Loucy (cell line): ENCODE data around the gene DNMT1.
"Not testable (repeated sequence)": the region's sequence is repeated elsewhere in the genome, so short reads cannot be mapped to it uniquely, and the experiment has no call there.

Source experiments
- H2AFZ ChIP-seq: fragments of 200-600 bp; sonication (generic); 2 replicates; pipeline ENCODE4 v1.6.0; 2016; ENCODE audit warnings: antibody characterized with exemption, mild to moderate bottlenecking, low read length, moderate library complexity
- H3F3A ChIP-seq: fragments of 200-600 bp; 2 replicates; pipeline ENCODE4 v1.6.0; 2016; ENCODE audit warnings: antibody characterized with exemption, low read depth, mild to moderate bottlenecking
- H3K27me3 ChIP-seq: fragments of 200-600 bp; sonication (generic); 2 replicates; pipeline ENCODE4 v1.6.1; 2014; ENCODE audit warnings: low read length, mild to moderate bottlenecking; ENCODE audit not compliant: insufficient read depth, poor library complexity, severe bottlenecking
- H3K36me3 ChIP-seq: fragments of 200-600 bp; sonication (generic); 2 replicates; pipeline ENCODE4 v1.6.1; 2016; ENCODE audit warnings: low read length; ENCODE audit not compliant: insufficient read depth
- H3K4me1 ChIP-seq: fragments of 200-600 bp; sonication (generic); 2 replicates; pipeline ENCODE4 v1.5.1; 2014; ENCODE audit warnings: low read length, mild to moderate bottlenecking; ENCODE audit not compliant: insufficient read depth, poor library complexity, severe bottlenecking
- H3K4me2 ChIP-seq: fragments of 200-600 bp; sonication (generic); 2 replicates; pipeline ENCODE4 v1.6.0; 2014; ENCODE audit warnings: antibody characterized with exemption, low read length, low read depth, mild to moderate bottlenecking; ENCODE audit not compliant: poor library complexity, severe bottlenecking
- H3K4me3 ChIP-seq: fragments of 200-600 bp; sonication (generic); 2 replicates; pipeline ENCODE4 v1.5.1; 2014; ENCODE audit warnings: low read length, mild to moderate bottlenecking, mixed read lengths; ENCODE audit not compliant: poor library complexity, severe bottlenecking
- H3K79me2 ChIP-seq: fragments of 200-600 bp; sonication (generic); 2 replicates; pipeline ENCODE4 v1.6.1; 2014; ENCODE audit warnings: low read length; ENCODE audit not compliant: insufficient read depth
- H3K9ac ChIP-seq: fragments of 200-600 bp; sonication (generic); 2 replicates; pipeline ENCODE4 v1.6.0; 2014; ENCODE audit warnings: mild to moderate bottlenecking, low read depth, low read length, moderate library complexity; ENCODE audit not compliant: poor library complexity, severe bottlenecking
- H3K9me2 ChIP-seq: fragments of 200-600 bp; sonication (generic); replicated peaks from 2 replicates; pipeline ENCODE4 v1.6.1; 2016; ENCODE audit warnings: low read depth, low read length, mixed read lengths
- H3K9me3 ChIP-seq: fragments of 200-600 bp; sonication (generic); 2 replicates; pipeline ENCODE4 v1.6.1; 2014; ENCODE audit warnings: mild to moderate bottlenecking, antibody characterized with exemption, low read length, low read depth; ENCODE audit not compliant: insufficient read depth
- H4K20me1 ChIP-seq: fragments of 200-600 bp; sonication (generic); 2 replicates; pipeline ENCODE4 v1.6.0; 2014; ENCODE audit warnings: antibody characterized with exemption, low read length, mild to moderate bottlenecking; ENCODE audit not compliant: insufficient read depth, poor library complexity, severe bottlenecking
- EZH2phosphoT487 ChIP-seq: fragments of 200-600 bp; IDR thresholded peaks from 2 replicates; pipeline ENCODE4 v1.6.1; 2018; ENCODE audit warnings: antibody characterized with exemption, mild to moderate bottlenecking, moderate library complexity, borderline replicate concordance
- TF ChIP-seq, protein P1 (sequence below): fragments of 200-600 bp; sonication (generic); conservative IDR thresholded peaks from 2 replicates; pipeline ENCODE4 v1.5.1; 2014; ENCODE audit warnings: mild to moderate bottlenecking, antibody characterized with exemption, low read length

DNMT1 gene

DNA sequence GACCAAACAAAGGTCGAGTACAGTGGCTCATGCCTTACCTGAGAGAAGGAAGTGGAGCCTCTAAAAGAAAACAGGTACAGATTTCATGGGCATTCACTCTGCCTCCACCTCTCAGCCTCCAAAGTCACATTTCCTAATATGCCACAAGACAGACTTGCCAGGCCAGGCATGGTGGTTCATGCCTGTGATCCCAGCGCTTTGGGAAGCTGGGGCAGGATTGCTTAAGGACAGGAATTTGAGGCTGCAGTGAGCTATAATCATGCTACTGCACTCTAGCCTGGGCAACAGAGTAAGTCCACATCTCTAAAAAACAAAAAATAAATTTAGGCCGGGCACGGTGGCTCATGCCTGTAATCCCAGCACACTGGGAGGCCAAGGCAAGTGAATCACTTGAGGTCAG is 10.9 kb upstream of the DNMT1 start:
- no peaks in the 10 kb centered on the region for H3K79me2 ChIP-seq
- H3K27me3 ChIP-seq, result no peaks in the 10 kb centered on the region
- no peaks in the 10 kb centered on the region for H4K20me1 ChIP-seq
- H3K4me1 ChIP-seq, result no peaks in the 10 kb centered on the region
- TF ChIP-seq, protein P1, sequence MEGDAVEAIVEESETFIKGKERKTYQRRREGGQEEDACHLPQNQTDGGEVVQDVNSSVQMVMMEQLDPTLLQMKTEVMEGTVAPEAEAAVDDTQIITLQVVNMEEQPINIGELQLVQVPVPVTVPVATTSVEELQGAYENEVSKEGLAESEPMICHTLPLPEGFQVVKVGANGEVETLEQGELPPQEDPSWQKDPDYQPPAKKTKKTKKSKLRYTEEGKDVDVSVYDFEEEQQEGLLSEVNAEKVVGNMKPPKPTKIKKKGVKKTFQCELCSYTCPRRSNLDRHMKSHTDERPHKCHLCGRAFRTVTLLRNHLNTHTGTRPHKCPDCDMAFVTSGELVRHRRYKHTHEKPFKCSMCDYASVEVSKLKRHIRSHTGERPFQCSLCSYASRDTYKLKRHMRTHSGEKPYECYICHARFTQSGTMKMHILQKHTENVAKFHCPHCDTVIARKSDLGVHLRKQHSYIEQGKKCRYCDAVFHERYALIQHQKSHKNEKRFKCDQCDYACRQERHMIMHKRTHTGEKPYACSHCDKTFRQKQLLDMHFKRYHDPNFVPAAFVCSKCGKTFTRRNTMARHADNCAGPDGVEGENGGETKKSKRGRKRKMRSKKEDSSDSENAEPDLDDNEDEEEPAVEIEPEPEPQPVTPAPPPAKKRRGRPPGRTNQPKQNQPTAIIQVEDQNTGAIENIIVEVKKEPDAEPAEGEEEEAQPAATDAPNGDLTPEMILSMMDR, result no peak
- H3K36me3 ChIP-seq, result no peaks in the 10 kb centered on the region
- no peak overlapping the region for H3K4me3 ChIP-seq
- no peaks in the 10 kb centered on the region for H3K9me2 ChIP-seq
- no peak overlapping the region for H3K4me2 ChIP-seq
- H3K9me3 ChIP-seq, result no peaks in the 10 kb centered on the region
- no peaks in the 10 kb centered on the region for H3F3A ChIP-seq
- H3K9ac ChIP-seq, result no peak overlapping the region
- no peak overlapping the region for H2AFZ ChIP-seq

DNA sequence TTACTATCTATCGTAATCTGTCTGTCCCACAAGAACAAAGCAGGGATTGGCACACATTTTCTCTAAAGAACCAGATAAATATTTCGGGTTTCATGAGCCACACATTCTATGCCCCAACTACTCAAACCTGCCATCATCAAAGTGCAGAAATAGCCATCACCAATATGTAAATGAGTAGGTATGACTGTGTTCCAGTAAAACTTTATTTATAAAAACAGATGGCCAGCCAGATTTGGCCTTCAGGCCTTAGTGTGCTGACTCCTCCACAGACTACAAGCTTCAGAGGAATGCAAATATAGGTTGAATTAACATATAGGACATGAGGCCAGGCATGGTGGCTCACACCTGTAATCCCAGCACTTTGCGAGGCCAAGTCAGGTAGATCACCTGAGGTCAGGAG is 8.9 kb upstream of the DNMT1 start:
- Histone ChIP-seq H3K4me2 (no peak overlapping the region), H4K20me1 (no peaks in the 10 kb centered on the region), H3K79me2 (no peaks in the 10 kb centered on the region), H3K9me3 (no peaks in the 10 kb centered on the region), H3K27me3 (no peaks in the 10 kb centered on the region), H3K36me3 (no peaks in the 10 kb centered on the region), H3K4me3 (no peak overlapping the region), H3K9me2 (no peaks in the 10 kb centered on the region), H3K4me1 (peaks cover 3% of the 10 kb centered on the region), H3K9ac (no peak overlapping the region), H3F3A (no peaks in the 10 kb centered on the region), H2AFZ (no peak overlapping the region)
- no peak for TF ChIP-seq EZH2phosphoT487
- TF ChIP-seq, protein P1, result no peak

- no peaks in the 10 kb centered on the region for H3K36me3 ChIP-seq
- H3K9ac ChIP-seq, result no peak overlapping the region
- no peak for TF ChIP-seq EZH2phosphoT487
- TF ChIP-seq, protein P1, result no peak
- H3K9me2 ChIP-seq, result no peaks in the 10 kb centered on the region
- H3K27me3 ChIP-seq, result no peaks in the 10 kb centered on the region
- H3K4me2 ChIP-seq, result no peak overlapping the region
- H3F3A ChIP-seq, result no peaks in the 10 kb centered on the region; the same call in 1 of the 2 replicates
- H3K4me1 ChIP-seq, result peaks cover 3% of the 10 kb centered on the region
- peak overlapping the region; percentile 24; the same call in 1 of the 2 replicates for H2AFZ ChIP-seq
- H3K9me3 ChIP-seq, result no peaks in the 10 kb centered on the region
- no peak overlapping the region for H3K4me3 ChIP-seq
- no peaks in the 10 kb centered on the region for H4K20me1 ChIP-seq
- H3K79me2 ChIP-seq, result no peaks in the 10 kb centered on the region
These were observed 6.4 kb upstream of the DNMT1 start for GRCh38 chr19:10201176-10201575.

DNA sequence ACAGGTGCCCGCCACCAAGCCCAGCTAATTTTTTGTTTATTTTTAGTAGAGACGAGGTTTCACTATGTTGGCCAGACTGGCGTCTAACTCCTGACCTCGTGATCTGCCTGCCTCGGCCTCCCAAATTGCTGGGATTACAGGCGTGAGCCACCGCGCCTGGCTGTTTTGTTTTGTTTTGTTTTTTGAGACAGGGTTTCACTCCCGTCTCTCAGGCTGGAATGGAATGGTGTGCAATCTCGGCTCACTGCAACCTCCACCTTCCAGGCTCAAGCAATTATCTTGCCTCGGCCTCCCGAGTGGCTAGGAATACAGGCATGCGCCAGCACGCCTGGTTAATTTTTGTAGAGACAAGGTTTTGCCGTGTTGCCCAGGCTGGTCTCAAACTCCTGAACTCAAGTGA is 5.3 kb upstream of the DNMT1 start:
- H3K9ac ChIP-seq, H3K36me3 ChIP-seq, H3K79me2 ChIP-seq, H3K4me3 ChIP-seq, H2AFZ ChIP-seq, H3K27me3 ChIP-seq, H3K9me3 ChIP-seq, H3K4me2 ChIP-seq, H4K20me1 ChIP-seq, H3K9me2 ChIP-seq, H3K4me1 ChIP-seq, H3F3A ChIP-seq: not testable (repeated sequence)

GRCh38 chr19:10198889-10199644 is 4.3 kb upstream of the DNMT1 start:
- H3K79me2 ChIP-seq, H4K20me1 ChIP-seq, H3K36me3 ChIP-seq, H3K4me2 ChIP-seq, H2AFZ ChIP-seq, H3K9me2 ChIP-seq, H3K4me1 ChIP-seq, H3K27me3 ChIP-seq, H3K4me3 ChIP-seq, H3K9me3 ChIP-seq, H3F3A ChIP-seq: not testable (repeated sequence)
- H3K9ac ChIP-seq, result peak overlapping the region; percentile 11
